Measurements from ENCODE around the gene SEL1L3.

SEL1L3 gene

DNA sequence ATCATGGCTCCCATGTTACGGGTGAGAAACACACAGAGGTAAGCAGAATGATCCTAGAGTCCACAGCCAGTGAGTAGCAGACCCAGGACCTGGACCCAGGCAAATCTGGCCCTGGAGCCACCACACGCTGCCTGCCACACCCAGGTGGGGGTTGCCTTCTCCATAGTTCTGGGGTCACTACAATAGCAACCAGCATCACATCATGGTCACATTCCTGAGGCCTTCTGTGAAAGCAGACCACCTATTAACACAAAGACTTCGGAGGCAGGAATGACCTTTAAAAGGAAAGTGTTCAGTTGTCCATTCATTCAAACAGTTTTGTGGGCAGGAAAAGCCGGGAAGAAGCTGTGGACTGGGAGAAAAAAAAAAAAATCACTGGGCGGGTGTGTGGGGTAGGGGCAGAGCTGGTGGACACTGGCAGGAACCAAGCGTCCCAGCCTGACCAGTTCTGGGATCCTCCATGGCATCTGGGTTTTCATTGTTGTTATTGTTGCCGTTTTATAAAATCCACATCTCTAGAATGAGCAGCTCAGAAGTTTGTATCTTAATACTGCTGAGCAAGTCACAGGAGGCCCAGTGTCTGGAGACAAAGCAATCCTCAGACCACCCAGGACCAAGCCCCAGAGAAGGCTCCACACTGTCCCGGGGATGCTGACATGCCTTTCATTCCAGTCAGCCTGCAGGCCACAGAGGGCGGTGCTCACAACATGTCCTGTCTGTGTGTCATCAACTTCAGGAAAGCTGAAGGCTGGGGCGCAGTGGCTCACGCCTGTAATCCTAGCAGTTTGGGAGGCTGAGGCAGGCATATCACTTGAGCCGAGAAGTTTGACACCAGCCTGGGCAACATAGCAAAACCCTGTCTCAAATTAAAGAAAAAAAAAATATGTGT is 67.0 kb downstream of the SEL1L3 start:
- DNase-seq (ENCODE audit: low read depth in 2 of 3, low spot score in 2 of 3): no peak

DNA sequence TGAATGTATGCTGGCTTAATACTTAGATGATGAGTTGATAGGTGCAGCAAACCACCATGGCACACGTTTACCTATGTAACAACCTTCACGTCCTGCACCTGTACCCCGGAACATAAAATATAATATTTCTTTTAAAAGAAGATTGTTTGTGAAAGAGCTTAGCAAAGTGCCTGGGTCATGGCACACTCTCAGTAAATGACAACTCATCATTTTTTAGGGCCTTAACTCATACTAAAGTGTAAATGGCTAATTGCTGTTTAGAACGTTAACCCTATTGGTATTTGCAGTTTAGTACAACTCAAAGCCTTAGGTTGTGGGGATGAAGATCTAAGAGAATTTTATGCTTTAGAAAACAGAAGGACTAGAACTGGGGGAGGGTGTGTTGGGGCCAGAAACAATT is 67.7 kb downstream of the SEL1L3 start:
- no peak for DNase-seq (ENCODE audit: low read depth in 2 of 3, low spot score in 2 of 3)

DNA sequence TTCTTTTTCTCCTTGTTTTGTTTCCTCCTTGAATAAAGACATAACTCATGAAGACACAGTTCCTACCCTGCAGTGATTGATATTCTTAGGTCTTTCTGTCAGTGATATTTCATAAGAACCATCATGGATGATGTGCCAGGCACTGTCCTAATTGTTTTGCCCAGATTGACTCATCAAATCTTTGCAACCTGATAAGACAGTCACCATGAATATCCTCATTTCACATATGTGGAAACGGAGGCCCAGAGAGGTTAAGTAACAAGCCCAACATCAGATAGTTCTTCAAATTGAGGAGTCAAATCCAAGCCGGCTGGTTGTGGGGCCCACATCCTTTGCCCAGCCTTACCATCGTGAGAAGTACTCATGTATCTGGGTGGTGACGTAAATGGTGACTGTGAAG is 69.9 kb downstream of the SEL1L3 start:
- DNase-seq (ENCODE audit: low read depth in 2 of 3, low spot score in 2 of 3): no peak

DNA sequence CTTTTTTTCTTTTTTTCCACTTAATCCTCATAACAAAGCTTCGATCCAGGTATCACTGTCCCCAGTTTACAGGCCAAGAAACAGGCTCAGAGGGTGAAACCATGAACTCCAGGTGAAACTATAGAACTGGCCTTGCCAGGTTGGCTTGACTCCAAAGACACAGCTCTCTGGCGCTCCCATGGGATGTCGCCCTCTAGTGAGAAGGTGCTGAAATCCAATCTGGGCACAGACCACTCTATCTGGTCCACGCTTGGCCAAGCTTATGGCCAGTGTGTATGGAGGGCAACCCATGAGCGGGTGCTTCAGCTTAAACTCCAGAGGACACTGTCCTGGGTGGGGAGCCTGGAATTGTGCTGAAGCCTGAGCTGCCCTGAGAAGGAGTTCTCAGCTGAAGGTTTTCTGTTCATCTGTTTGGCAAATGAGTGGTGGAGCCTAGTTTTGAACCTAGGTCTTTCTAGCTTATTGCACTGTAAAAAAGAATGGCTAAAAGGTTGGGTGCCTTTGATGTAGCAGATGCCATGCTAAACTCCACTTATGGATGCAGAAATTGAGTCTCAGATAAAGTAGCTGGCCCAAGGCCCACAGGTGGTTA is 70.5 kb downstream of the SEL1L3 start:
- no peak for DNase-seq (ENCODE audit: low read depth in 2 of 3, low spot score in 2 of 3)

DNA sequence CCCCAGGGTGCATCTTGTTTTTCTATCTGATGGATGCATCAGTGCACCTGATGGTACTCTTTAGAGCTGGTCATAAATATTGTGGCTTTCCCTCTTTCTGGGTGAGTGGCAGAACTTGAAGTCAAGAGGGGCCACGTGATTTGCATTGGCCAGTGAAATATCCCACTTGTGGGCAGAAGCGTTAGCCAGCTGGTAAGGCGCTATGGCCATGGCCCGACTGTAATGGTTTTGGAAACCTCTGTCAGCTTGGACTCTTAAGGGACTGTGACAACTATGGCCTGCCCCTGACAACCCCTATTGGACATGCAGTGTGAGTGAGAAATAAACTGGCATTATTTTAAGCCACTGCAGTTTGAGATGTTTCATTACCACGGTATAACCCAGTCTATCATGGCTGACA is 72.8 kb downstream of the SEL1L3 start:
- no peak for DNase-seq (ENCODE audit: low read depth in 2 of 3, low spot score in 2 of 3)

DNA sequence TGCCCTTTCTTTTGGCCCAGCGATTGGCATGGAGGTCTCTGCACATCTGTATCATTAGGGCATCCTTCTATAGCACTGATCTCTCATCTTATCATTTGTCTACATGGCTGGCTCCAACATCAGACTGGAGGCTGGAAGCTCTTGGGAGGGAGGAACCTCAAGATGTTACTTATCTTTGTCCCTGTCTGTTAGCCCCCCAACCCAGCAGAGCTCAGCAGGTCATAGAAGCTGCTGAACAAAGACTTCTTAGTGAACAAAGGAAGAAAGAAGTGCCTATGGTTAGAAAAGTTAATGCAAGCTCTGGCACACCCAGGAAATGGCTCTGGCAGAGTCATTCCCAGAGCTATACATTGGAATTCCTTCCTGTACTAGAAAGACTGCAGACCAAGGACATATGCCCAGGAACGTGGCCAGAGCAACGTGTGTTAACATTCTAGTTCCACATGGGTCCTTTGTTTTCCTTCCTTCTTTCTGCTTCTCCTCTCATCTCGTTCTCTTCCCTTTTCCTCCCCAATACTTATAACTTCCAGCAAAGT is 74.0 kb downstream of the SEL1L3 start:
- no peak for DNase-seq (ENCODE audit: low read depth in 2 of 3, low spot score in 2 of 3)

DNA sequence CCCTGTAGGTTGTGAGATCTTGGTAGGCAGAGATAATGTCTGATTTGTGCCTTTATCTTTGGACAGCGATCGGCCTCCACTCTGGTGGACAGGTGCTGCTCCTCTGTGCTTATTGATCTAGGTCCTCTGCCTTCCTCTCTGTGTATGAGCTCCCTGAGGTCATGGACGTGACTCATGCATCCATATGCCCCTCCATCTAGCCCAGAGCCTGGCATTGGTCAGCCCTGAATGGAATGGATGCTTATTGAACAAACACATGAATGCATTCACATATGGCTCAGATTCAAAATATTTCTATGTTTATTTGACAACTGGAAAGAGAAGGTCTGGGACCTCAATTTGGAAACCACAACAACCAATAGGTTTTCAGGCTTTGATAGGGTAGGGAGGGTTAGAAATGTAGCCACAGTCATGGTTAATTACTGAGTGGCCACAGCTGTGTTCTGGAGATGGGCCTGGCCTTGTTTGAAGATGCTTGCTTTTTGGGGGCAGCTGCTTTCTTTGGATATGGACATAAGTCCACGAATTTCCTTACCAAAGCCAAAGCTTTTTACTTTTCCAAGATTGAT is 76.2 kb downstream of the SEL1L3 start:
- DNase-seq (ENCODE audit: low read depth in 2 of 3, low spot score in 2 of 3): no peak

DNA sequence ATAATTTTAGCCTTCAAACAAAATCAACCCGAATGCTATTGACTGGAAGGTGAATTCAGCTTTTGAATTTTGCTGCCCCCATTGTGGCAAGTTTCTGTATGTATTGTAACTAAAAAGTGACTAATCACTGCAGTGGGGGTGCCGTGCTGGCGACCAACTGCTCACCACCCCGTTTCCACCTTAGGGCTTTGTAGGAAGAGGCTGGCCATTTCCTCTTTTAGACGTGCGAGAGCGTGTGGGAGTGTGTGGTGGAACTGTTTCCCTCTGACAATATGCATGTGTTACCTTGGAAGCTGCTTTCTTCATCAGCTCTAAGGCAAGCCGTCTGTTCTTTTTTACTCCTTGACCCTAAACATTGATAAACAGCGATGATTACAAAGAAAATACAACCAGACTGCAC is 78.8 kb downstream of the SEL1L3 start:
- DNase-seq (ENCODE audit: low read depth in 2 of 3, low spot score in 2 of 3): no peak

DNA sequence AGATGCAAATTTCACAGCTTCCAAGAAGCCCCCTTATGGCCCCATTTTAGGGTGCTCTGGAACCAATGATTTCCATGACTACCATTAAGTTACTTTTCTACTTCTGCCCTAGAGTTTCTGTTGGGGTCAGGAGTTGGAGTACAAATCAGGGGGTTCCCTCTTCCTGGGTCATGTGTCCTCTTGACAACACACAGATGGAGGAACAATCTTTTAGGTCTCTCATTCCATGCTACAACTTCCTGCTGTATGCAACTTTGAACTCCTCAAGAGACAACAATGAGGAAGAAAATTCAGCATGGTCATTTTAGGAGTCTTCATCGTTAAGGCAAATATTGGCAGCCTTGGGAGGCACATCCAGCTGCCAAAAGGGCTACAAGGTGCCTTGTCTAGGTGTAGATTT is 79.7 kb downstream of the SEL1L3 start:
- no peak for DNase-seq (ENCODE audit: low read depth in 2 of 3, low spot score in 2 of 3)

DNA sequence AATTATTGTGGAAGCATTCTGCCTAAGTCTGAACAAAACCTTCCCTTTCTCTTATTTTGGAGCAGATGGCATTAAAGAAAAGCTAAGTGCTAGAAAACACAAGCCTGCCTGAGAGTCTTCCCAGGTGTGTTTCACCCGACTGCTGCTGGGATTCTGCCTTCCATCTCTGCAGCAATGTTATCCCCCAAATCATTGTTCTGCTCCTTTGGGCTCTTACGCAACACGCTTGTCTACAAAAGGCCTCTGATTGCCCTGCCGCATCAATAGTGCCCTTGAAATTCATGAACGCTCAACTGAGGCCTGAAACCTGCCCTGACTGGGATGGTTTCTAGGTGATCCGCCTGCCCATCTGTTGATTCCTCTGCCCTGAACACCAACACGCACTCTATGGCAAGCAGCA is 80.3 kb downstream of the SEL1L3 start:
- no peak for DNase-seq (ENCODE audit: low read depth in 2 of 3, low spot score in 2 of 3)

DNA sequence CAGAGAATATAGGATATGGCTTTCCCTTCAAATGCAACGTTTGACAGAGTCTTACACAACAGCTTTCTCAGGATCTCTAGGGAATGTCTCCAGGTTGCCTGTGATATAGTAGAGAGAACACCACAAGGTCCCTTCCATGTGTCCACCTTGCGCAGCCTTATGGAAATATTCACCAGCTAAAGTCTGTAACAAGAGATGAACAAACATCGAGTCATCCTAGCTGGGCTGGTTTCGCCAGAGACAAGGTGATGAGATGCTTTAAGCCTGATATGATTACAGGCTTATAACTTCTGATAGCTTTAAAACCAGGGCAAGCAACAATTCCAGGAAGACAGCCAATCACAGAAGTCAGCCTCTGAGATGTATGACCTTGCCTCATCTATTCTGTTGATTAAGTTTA is 83.8 kb downstream of the SEL1L3 start:
- DNase-seq (ENCODE audit: low read depth in 2 of 3, low spot score in 2 of 3): no peak

DNA sequence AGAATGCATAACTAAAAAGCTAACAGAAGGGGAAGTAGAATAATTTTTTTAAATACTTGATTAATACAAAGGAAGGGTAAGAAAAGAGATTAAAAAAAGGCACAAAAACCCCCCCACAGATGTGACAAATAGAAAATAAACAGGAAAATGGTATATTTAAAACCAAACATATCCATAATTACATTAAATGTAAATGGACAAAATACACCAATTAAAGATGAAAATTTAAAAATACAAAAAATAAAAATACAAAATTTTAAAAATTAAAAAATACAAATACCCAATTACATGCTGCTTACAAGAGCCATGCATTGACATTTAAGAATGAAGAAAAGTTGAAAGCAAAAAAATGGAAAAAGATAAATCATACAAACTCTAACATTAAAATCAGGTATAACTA is 86.0 kb downstream of the SEL1L3 start:
- DNase-seq (ENCODE audit: low read depth in 2 of 3, low spot score in 2 of 3): no peak

DNA sequence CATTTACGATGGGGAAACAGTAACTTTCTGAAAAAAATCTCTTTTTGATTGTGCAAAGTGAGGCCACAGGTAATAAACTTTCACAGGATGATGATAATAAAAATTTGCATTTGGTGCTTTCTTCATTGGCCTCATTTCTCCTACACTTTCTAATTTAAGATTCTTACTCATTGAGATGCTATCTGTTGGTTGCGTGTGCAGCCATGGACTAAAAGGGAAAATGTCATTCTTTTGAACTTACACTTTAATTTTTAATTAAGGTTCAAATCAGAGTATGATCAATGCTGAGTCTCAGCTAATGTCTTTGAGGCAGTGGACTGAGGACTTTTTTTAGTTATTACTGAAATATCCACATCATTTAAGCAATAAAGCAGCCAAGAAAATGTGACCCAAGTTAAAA is 87.6 kb downstream of the SEL1L3 start:
- DNase-seq (ENCODE audit: low read depth in 2 of 3, low spot score in 2 of 3): no peak

DNA sequence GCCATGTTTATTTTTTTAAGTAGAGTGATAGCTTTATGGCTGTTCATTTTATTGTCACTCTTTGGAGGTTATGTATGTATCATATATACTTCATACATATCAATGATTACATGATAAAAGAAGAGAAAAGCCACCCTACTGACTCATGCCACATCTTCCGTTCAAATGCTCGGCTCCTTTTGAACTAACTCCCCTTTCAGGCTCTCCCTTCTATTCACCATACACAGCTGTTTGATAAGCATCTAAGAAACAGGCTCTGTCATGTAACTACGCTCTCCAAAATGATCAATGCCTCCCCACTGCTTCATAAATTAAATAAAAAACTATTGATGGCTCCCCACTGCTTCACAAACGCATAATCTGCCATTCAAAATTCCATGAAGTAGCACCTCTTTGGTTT is 89.4 kb downstream of the SEL1L3 start:
- DNase-seq (ENCODE audit: low read depth in 2 of 3, low spot score in 2 of 3): no peak

DNA sequence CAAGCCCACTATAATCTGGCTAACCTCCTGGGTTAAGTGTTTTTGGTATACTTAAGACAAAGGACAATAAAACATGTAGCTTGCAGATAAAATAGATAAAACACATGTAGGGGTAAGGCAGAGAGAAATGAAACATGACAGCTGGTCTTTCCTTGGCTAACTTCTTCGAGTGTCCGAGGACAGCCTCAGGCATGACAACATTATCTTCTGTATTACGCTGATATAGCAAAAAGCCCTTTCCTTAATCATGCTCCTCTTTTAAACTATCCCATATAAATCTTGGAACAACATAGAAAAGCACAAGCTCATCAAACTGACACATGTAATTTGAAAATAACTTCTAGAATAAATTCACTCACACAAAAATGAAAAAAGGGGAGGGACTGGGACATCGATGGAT is 91.1 kb downstream of the SEL1L3 start:
- DNase-seq (ENCODE audit: low read depth in 2 of 3, low spot score in 2 of 3): no peak

DNA sequence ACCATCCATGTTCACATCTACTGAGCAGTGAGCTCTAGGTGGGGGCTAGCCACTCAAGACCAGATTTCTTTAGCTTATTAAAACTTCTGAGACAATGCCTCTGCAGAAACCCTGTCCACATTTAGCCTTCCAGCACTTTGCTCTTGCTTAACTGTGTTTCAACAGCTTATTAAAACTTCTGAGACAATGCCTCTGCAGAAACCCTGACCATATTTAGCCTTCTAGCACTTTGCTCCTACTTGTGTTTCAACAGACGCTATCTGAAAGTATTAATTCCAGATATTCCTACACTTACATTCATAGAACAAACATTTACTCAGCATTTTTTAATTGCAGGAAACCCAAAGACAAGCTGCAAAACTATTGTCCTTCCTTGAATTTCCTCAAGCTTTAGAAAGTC is 91.9 kb downstream of the SEL1L3 start:
- no peak for DNase-seq (ENCODE audit: low read depth in 2 of 3, low spot score in 2 of 3)

DNA sequence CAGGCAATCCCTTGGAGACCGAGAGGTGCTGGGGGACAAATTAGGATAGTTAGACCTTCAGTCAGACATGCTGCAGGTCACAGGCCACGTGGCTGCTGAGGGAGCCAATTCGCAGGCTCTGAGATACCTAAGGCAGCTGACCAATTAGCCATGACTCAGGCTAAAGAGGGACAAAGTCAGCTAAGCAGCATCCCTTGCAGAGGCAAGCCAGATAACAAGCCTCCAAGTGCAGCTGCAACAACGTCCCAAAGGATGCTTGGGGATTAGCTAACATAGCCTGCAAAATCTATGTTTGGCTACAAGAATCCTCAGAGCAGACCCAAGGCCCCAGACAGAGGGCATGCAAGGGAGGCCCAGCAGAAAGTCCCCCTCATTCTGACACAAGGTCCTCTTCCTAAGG is 93.5 kb downstream of the SEL1L3 start:
- no peak for DNase-seq (ENCODE audit: low read depth in 2 of 3, low spot score in 2 of 3)

DNA sequence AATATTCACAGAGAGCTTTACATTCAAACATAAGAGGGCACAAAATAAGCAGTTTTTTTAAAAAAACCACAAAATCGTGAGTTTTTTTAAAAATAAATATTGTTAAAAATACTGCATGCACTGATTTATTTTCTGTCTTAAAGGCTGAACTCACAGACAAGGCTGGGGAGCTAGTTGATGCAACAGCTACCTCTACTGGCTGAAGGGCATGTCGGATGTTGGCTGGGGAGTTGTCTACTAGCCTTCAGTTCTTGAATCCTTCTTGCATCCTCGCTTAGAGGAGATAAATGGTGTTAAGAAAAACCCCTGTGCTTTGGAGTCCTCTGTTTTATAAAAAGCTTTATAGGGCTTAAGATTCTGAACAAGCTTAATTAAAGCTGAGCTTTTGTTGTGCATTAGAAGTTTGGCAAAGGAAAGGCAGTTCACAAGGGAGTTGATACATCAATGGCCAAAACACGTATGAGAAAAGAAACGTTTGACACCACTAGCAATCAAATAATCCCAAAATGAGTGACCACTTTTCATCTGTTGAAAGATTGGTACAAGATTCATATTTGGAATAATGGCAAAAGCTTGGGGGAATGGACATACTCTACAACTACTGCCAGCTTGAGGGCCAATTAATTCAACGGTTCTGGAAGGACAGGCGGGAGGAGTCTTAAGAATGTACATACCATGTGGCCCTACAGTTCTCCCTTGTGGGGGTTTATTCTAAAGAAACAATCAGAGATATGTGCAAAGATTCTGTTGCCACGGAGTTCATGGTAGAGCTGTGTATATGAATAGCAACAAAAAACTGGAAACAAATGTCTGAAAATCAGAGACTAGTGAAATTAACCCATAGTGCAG is 94.7 kb downstream of the SEL1L3 start:
- no peak for DNase-seq (ENCODE audit: low read depth in 2 of 3, low spot score in 2 of 3)

DNA sequence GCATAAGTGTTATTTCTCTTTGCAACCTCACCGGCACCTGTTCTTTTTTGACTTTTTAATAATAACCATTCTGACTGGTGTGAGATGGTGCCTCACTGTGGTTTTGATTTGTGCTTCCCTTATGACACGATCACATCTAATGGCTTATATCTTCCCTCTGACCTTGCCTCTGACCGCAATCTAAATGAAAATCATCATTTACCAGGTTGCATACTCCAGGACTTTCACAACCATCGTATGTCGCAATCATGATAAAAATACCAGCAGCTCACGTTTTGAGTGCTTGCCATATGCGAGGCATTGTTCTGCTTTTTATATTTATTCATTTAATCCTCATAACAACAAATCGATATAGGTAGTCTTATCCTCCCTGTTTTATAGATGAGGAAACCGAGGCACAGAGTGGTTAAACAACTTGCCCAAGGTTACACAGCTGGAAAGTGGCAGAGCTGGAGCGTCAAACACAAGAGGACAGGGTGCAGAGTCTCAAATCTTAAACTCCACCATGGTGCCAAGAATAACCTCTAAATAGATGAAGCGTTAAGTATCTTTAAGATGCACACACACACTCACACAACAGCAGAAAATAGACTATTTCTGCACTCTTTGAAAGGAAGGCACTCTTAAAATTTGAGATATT is 102.2 kb downstream of the SEL1L3 start:
- DNase-seq (ENCODE audit: low read depth in 2 of 3, low spot score in 2 of 3): no peak

DNA sequence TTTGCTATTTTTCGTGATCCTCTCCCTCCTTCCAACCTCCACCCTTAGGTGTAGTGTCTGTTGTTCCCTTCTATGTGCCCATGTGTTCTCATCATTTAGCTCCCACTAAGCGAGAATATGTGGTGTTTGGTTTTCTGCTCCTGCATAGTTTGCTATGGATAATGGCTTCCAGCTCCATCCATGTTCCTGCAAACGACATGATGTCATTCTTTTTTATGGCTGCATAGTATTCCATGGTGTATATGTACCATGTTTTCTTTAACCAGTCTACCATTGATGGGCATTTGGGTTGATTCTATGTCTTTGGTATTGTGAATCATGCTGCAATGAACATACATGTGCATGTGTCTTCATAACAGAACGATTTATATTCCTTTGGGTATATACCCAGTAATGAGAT is 102.7 kb downstream of the SEL1L3 start:
- DNase-seq (ENCODE audit: low read depth in 2 of 3, low spot score in 2 of 3): no peak

DNA sequence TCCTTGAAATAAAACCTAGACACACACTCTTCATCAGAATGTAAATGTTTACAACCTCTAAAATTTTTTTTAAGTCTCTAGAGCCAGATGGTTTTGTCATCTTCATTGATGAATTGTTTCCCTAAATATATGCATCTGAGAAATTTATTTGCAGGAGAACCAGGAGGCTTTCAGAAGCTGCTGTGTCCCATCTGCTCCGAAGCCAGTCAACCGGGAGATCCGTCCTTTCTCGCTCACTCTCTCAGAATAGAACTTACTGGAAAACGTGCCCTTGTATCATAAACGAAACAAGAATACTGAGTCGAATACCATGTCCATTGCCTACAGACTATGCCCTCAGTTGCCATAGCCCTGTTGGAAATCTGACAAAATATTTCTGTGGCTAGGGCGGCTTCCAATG is 103.7 kb downstream of the SEL1L3 start:
- no peak for DNase-seq (ENCODE audit: low read depth in 2 of 3, low spot score in 2 of 3)

Measured in activated CD8-positive, alpha-beta memory T cell treated with anti-CD3 and anti-CD28 coated beads for 48 hours (primary cell).